Activated CD8-positive, alpha-beta memory T cell treated with anti-CD3 and anti-CD28 coated beads for 48 hours (primary cell): ENCODE measurements around the gene CCDC159.
"Not testable (repeated sequence)": the region's sequence is repeated elsewhere in the genome, so short reads cannot be mapped to it uniquely, and the experiment has no call there.

Source experiments
- DNase-seq, 3 experiments: peaks; one replicate each; pipeline ENCODE4 v3.0.0-alpha.2; 2020; ENCODE audit warnings: low read depth in 2 of 3, low spot score in 2 of 3

Gene CCDC159

GRCh38 chr19:11364935-11365334 is 18.6 kb downstream of the CCDC159 start:
- DNase-seq: no peak

GRCh38 chr19:11365557-11366117 is 19.3 kb downstream of the CCDC159 start:
- no peak for DNase-seq

- DNase-seq: no peak
These were observed 21.2 kb downstream of the CCDC159 start for GRCh38 chr19:11367528-11367927.

- DNase-seq: no peak
These were observed 24.4 kb downstream of the CCDC159 start for GRCh38 chr19:11370744-11371143.

GRCh38 chr19:11373166-11373884 is 27.0 kb downstream of the CCDC159 start:
- DNase-seq: no peak

- no peak for DNase-seq
These were observed 27.6 kb downstream of the CCDC159 start for GRCh38 chr19:11373885-11374432.

GRCh38 chr19:11374433-11375142 is 28.3 kb downstream of the CCDC159 start, which contains the start of gene SWSAP1:
Gene SWSAP1, plus strand, starts transcription at chr19:11374666. Its CDS starts 15 bp downstream, at chr19:11374681.
- peak; percentile 85 to 89 (median 88) for DNase-seq

- DNase-seq: no peak
These were observed 29.0 kb downstream of the CCDC159 start for GRCh38 chr19:11375143-11375948.

GRCh38 chr19:11377237-11377636 is 30.9 kb downstream of the CCDC159 start:
- DNase-seq: no peak

- DNase-seq: no peak
These were observed 31.4 kb downstream of the CCDC159 start for GRCh38 chr19:11377756-11378155.

- no peak for DNase-seq
These were observed 32.2 kb downstream of the CCDC159 start for GRCh38 chr19:11378319-11379189.

GRCh38 chr19:11379269-11379845 is 33.0 kb downstream of the CCDC159 start:
- not testable (repeated sequence) for DNase-seq

GRCh38 chr19:11379857-11380350 is 33.6 kb downstream of the CCDC159 start:
- DNase-seq: no peak

- DNase-seq: peak; percentile 83 to 91 (median 88)
These were observed 34.6 kb downstream of the CCDC159 start for GRCh38 chr19:11380653-11381537.

- no peak for DNase-seq
These were observed 36.8 kb downstream of the CCDC159 start for GRCh38 chr19:11382898-11383705.

GRCh38 chr19:11383706-11384048 is 37.4 kb downstream of the CCDC159 start:
- DNase-seq: no peak

GRCh38 chr19:11384778-11385129 is 38.4 kb downstream of the CCDC159 start:
- no peak for DNase-seq
